Measurements from ENCODE around the gene RABGAP1L. TPM values are rescaled to one million over a fixed set of nuclear protein-coding genes. Genes with fewer than 3 reads are reported as not detected.
"Not testable (repeated sequence)": the region's sequence is repeated elsewhere in the genome, so short reads cannot be mapped to it uniquely, and the experiment has no call there.

The RABGAP1L gene
- total RNA-seq, 1 donor from 2014 or later = 29.5 TPM

- DNase-seq (ENCODE audit: extremely low read depth, low read depth, low spot score) = no peak
Observed at GRCh38 chr1:174153085-174153824, 6.1 kb upstream of the RABGAP1L start.

- no peak for DNase-seq (ENCODE audit: extremely low read depth, low read depth, low spot score)
Observed at GRCh38 chr1:174153825-174154107, 5.6 kb upstream of the RABGAP1L start.

GRCh38 chr1:174156437-174156836 lies 2.9 kb upstream of the RABGAP1L start:
- no peak for DNase-seq (ENCODE audit: extremely low read depth, low read depth, low spot score)

GRCh38 chr1:174157157-174157806 lies 2.0 kb upstream of the RABGAP1L start:
- DNase-seq (ENCODE audit: extremely low read depth, low read depth, low spot score) = no peak

GRCh38 chr1:174158767-174159251 lies 511 bp upstream of the RABGAP1L start:
- peak; percentile 5 for DNase-seq (ENCODE audit: extremely low read depth, low read depth, low spot score)

GRCh38 chr1:174160109-174160473 lies 771 bp downstream of the RABGAP1L start:
- DNase-seq (ENCODE audit: extremely low read depth, low read depth, low spot score) = no peak

GRCh38 chr1:174160603-174161002 lies 1.3 kb downstream of the RABGAP1L start:
- no peak for DNase-seq (ENCODE audit: extremely low read depth, low read depth, low spot score)

- DNase-seq (ENCODE audit: extremely low read depth, low read depth, low spot score) = no peak
Observed at GRCh38 chr1:174161813-174162212, 2.5 kb downstream of the RABGAP1L start.

- no peak for DNase-seq (ENCODE audit: extremely low read depth, low read depth, low spot score)
Observed at GRCh38 chr1:174164826-174165225, 5.5 kb downstream of the RABGAP1L start.

GRCh38 chr1:174165471-174166137 lies 6.3 kb downstream of the RABGAP1L start:
- no peak for DNase-seq (ENCODE audit: extremely low read depth, low read depth, low spot score)

- no peak for DNase-seq (ENCODE audit: extremely low read depth, low read depth, low spot score)
Observed at GRCh38 chr1:174166530-174167264, 7.4 kb downstream of the RABGAP1L start.

GRCh38 chr1:174167265-174167803 lies 8.0 kb downstream of the RABGAP1L start:
- no peak for DNase-seq (ENCODE audit: extremely low read depth, low read depth, low spot score)

- DNase-seq (ENCODE audit: extremely low read depth, low read depth, low spot score) = no peak
Observed at GRCh38 chr1:174169342-174169741, 10.0 kb downstream of the RABGAP1L start.

- no peak for DNase-seq (ENCODE audit: extremely low read depth, low read depth, low spot score)
Observed at GRCh38 chr1:174171073-174171472, 11.8 kb downstream of the RABGAP1L start.

GRCh38 chr1:174174461-174175329 lies 15.4 kb downstream of the RABGAP1L start:
- no peak for DNase-seq (ENCODE audit: extremely low read depth, low read depth, low spot score)

- not testable (repeated sequence) for DNase-seq (ENCODE audit: extremely low read depth, low read depth, low spot score)
Observed at GRCh38 chr1:174178459-174178858, 19.1 kb downstream of the RABGAP1L start.

GRCh38 chr1:174189428-174190062 lies 30.2 kb downstream of the RABGAP1L start:
- DNase-seq (ENCODE audit: extremely low read depth, low read depth, low spot score) = no peak

GRCh38 chr1:174190691-174191199 lies 31.4 kb downstream of the RABGAP1L start:
- no peak for DNase-seq (ENCODE audit: extremely low read depth, low read depth, low spot score)

GRCh38 chr1:174191349-174191862 lies 32.1 kb downstream of the RABGAP1L start:
- no peak for DNase-seq (ENCODE audit: extremely low read depth, low read depth, low spot score)
